HFFc6 (cell line): Measurements from ENCODE around the gene NHP2. TPM values are rescaled to one million over a fixed set of nuclear protein-coding genes. Genes with fewer than 3 reads are reported as not detected.

Experiments
- DNase-seq: peaks from one replicate; pipeline ENCODE4 v3.0.0-alpha.2; 2018
- H3K27ac Mint-ChIP-seq: 2 replicates; pipeline ENCODE4 v1.8.0; 2020; ENCODE audit warnings: mild to moderate bottlenecking, mixed read lengths
- H3K27me3 Mint-ChIP-seq: 2 replicates; pipeline ENCODE4 v1.8.0; 2021; ENCODE audit warnings: mild to moderate bottlenecking, moderate library complexity, mixed read lengths; ENCODE audit not compliant: insufficient read depth
- H3K36me3 Mint-ChIP-seq: 2 replicates; pipeline ENCODE4 v1.8.0; 2021; ENCODE audit warnings: low read depth, mixed read lengths
- H3K4me1 Mint-ChIP-seq: 2 replicates; pipeline ENCODE4 v1.8.0; 2020; ENCODE audit warnings: low read depth, mixed read lengths
- H3K4me3 Mint-ChIP-seq: 2 replicates; pipeline ENCODE4 v1.8.0; 2020; ENCODE audit warnings: mild to moderate bottlenecking, moderate library complexity, mixed read lengths
- H3K9me3 Mint-ChIP-seq: 2 replicates; pipeline ENCODE4 v1.8.0; 2020; ENCODE audit warnings: mild to moderate bottlenecking, mixed read lengths
- total RNA-seq, 6 experiments: library from RNA; stranded (reverse); fragmentation: NEBNext Ultra II Directional; extraction: Animal tissue kit (Norgen Biotek cat#: 25700); gene quantifications; 2 replicates in 1 of 6; 3 replicates in 5 of 6; pipeline ENCODE4 v1.2.3, GENCODE V29; 2021
- TF ChIP-seq, protein P1 (sequence below): fragments of 200-600 bp; sonication (generic); IDR thresholded peaks from 2 replicates; pipeline ENCODE4 v1.5.0; 2021; ENCODE audit warnings: antibody characterized with exemption, mild to moderate bottlenecking

The NHP2 gene
- total RNA-seq, 6 experiments from 2014 or later, result 172 to 204 (median 184) TPM

DNA sequence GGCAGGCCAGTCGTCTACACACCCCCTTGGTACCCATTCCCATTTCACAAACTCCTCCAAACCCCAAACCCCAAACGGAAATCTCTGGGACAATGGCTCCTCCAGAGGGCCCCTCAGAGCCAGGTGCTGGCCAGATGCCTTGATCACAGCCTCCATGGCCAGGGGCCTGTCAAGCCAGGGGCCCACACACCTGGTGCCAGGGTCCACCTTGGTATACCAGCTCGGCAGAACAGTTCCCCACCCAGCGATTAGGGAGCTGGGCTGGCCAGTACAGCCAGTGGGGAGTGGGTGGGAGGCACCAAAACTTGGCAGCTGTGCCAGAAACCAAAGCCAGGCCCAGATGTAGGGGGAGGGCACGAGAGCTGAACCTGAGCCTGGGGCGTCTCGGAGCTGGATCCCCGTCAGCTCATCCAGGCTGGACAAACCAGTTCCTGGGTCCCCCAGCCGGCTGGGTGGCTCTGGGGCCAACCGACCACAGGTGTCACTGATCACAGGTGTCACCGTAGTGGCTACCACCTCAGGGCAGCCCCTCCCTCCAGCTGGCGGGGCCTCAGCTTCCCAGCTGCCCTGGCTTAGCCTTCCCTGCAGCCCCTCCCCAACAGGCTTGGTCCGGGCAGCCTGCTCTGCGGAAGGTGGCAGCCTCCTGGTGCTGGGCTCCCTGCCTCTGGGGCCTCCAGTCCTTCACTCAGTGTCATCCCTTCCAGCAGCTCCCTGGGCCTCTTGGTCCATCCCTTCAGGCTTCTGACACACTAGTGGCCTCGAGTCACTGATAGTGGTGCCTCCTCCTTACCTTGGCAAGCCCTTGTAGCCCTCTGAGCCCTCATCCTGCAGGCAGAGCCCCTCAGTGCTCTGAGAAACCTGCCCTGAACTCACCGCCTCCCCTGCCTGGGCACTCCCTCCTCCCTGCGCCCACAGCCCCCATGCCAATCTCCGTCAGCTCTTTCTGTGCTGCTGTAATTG lies 29.4 kb downstream of the NHP2 start:
- Mint-ChIP-seq H3K4me1 (no peaks in the 10 kb centered on the region), H3K4me3 (no peak overlapping the region), H3K27me3 (peaks cover 10% of the 10 kb centered on the region), H3K9me3 (no peaks in the 10 kb centered on the region), H3K36me3 (no peaks in the 10 kb centered on the region), H3K27ac (no peak overlapping the region)
- DNase-seq, result no peak
- TF ChIP-seq, protein P1, sequence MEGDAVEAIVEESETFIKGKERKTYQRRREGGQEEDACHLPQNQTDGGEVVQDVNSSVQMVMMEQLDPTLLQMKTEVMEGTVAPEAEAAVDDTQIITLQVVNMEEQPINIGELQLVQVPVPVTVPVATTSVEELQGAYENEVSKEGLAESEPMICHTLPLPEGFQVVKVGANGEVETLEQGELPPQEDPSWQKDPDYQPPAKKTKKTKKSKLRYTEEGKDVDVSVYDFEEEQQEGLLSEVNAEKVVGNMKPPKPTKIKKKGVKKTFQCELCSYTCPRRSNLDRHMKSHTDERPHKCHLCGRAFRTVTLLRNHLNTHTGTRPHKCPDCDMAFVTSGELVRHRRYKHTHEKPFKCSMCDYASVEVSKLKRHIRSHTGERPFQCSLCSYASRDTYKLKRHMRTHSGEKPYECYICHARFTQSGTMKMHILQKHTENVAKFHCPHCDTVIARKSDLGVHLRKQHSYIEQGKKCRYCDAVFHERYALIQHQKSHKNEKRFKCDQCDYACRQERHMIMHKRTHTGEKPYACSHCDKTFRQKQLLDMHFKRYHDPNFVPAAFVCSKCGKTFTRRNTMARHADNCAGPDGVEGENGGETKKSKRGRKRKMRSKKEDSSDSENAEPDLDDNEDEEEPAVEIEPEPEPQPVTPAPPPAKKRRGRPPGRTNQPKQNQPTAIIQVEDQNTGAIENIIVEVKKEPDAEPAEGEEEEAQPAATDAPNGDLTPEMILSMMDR, result no peak

DNA sequence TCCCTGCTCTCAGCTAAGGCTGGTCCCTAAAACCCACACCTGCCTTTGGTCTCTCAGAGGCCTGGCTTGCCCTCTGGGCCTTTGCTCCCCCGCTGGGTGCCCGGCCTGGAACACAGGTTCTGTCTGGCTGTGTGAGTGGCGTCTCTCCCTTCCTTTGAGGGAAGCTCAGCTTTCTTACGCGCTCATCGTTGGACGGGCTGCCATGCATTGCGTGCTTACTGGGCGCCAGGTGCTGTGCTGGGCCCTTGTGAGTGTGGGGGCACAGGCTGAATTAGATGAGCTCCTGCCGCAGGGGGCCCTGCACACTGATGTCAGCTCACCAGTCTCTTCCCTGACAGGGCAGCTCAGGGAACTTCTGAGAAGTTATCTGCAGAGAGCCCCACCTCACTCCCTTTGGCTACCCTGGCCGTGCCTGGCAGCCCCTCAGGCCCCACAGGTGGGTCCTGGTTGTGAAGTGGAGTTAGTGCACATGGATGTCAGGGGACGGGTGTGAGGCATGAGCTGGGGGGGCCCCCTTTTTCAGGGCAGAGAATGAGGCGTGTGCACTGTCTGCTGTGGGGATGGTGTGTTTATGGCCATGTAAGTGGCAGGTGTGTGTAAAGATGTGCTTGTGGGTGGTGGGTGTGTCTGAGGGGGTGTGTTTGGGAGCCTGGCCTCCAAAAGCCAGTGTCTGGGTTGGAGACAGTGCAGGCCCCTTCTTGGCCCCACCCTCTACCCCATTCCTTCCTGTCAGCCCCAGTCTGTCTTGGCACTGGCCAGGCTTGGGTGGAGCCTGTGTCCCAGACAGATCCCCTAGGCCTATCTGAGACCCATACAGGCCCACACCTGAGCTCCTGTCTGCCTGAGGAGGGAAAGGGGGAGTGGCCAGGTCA lies 30.4 kb downstream of the NHP2 start:
- peaks cover 10% of the 10 kb centered on the region for H3K27me3 Mint-ChIP-seq
- H3K36me3 Mint-ChIP-seq, result no peaks in the 10 kb centered on the region

DNA sequence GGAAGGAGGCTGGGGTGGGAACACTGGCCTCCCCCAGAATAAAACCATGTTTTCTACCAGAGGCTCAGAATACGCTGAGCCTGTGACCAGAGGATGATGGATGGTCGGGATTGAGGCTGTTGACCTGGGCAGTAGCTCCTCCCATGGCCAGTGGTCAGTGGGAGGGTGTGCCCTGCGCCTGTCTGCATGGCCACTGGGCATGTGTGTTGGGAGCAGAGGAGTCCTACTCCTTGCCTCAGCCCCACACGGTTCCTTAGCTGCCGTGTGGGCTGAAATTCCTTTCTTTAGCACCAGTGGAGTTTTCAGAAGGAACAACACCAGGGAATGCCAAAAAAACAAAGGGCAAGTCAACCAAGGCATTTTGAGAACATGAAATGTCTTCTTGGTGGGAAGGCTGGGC lies 31.3 kb downstream of the NHP2 start:
- no peak for DNase-seq
- TF ChIP-seq, protein P1, result no peak
- Mint-ChIP-seq H3K4me3 (no peak overlapping the region), H3K4me1 (no peaks in the 10 kb centered on the region), H3K27me3 (peaks cover 10% of the 10 kb centered on the region), H3K9me3 (no peaks in the 10 kb centered on the region), H3K36me3 (no peaks in the 10 kb centered on the region), H3K27ac (no peak overlapping the region)

More for the DNA sequence above, 30.4 kb downstream of the NHP2 start:
- H3K27ac Mint-ChIP-seq, result no peak overlapping the region
- TF ChIP-seq, protein P1, result no peak
- no peak overlapping the region for H3K4me3 Mint-ChIP-seq
- H3K4me1 Mint-ChIP-seq, result no peaks in the 10 kb centered on the region
- no peaks in the 10 kb centered on the region for H3K9me3 Mint-ChIP-seq
- DNase-seq, result no peak

DNA sequence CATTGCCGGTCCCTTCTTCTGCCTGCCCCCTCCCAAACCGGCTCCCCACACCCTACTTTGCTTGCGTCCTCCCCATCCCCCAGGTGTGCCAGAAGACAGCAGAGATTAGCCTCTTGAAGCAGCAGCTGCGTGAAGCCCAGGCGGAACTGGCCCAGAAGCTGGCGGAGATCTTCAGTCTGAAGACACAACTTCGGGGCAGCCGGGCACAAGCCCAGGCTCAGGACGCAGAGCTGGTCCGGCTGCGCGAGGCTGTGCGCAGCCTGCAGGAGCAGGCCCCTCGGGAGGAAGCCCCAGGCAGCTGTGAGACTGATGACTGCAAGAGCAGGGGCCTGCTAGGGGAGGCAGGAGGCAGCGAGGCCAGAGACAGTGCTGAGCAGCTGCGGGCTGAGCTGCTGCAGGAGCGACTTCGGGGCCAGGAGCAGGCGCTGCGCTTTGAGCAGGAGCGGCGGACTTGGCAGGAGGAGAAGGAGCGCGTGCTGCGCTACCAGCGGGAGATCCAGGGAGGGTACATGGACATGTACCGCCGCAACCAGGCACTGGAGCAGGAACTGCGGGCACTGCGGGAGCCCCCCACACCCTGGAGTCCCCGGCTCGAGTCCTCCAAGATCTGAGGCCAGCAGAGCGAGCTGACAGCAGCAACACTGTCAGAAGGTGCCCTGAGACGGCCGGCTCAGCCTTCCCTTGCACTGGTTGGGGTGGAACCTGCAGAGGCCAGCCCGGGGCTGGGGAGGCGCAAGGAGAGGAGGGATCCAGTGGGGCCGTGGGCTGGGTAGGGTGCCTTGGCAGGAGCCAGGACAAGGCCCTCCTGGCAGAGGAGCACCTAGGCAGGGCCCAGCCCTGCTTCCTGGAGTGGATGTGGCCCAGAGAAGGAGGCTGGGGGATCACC lies 32.1 kb downstream of the NHP2 start:
- Mint-ChIP-seq H3K27ac (no peak overlapping the region), H3K4me3 (no peak overlapping the region), H3K27me3 (peaks cover 11% of the 10 kb centered on the region), H3K4me1 (no peaks in the 10 kb centered on the region), H3K36me3 (no peaks in the 10 kb centered on the region), H3K9me3 (no peaks in the 10 kb centered on the region)
- TF ChIP-seq, protein P1, result no peak
- no peak for DNase-seq
